Fibroblast of pulmonary artery (primary cell): ENCODE measurements around the gene LRMDA.

ENCODE experiments used
- DNase-seq: peaks from one replicate; pipeline ENCODE4 v3.0.0-alpha.2; 2010; ENCODE audit warnings: low read depth
- H3K4me3 ChIP-seq: replicated peaks from 2 replicates; pipeline ENCODE4 v1.5.1; 2011; ENCODE audit warnings: low read depth, mild to moderate bottlenecking, control low read depth, low read length, moderate library complexity
- TF ChIP-seq, protein P1 (sequence below): IDR thresholded peaks from 2 replicates; pipeline ENCODE4 v1.5.1; 2011; ENCODE audit warnings: mild to moderate bottlenecking, control low read depth, low read length, inconsistent platforms; ENCODE audit errors: missing control alignments

The LRMDA gene

GRCh38 chr10:76453997-76454396, 1022.6 kb downstream of the LRMDA start:
- TF ChIP-seq, protein P1, sequence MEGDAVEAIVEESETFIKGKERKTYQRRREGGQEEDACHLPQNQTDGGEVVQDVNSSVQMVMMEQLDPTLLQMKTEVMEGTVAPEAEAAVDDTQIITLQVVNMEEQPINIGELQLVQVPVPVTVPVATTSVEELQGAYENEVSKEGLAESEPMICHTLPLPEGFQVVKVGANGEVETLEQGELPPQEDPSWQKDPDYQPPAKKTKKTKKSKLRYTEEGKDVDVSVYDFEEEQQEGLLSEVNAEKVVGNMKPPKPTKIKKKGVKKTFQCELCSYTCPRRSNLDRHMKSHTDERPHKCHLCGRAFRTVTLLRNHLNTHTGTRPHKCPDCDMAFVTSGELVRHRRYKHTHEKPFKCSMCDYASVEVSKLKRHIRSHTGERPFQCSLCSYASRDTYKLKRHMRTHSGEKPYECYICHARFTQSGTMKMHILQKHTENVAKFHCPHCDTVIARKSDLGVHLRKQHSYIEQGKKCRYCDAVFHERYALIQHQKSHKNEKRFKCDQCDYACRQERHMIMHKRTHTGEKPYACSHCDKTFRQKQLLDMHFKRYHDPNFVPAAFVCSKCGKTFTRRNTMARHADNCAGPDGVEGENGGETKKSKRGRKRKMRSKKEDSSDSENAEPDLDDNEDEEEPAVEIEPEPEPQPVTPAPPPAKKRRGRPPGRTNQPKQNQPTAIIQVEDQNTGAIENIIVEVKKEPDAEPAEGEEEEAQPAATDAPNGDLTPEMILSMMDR, result no peak
- no peak overlapping the region for H3K4me3 ChIP-seq
- no peak for DNase-seq

- DNase-seq, result no peak
- TF ChIP-seq, protein P1, result no peak
- no peak overlapping the region for H3K4me3 ChIP-seq
Measured at GRCh38 chr10:76454506-76455140, 1023.2 kb downstream of the LRMDA start.

GRCh38 chr10:76456197-76456596, 1024.8 kb downstream of the LRMDA start:
- no peak overlapping the region for H3K4me3 ChIP-seq
- DNase-seq, result peak; percentile 82
- TF ChIP-seq, protein P1, result no peak

DNA sequence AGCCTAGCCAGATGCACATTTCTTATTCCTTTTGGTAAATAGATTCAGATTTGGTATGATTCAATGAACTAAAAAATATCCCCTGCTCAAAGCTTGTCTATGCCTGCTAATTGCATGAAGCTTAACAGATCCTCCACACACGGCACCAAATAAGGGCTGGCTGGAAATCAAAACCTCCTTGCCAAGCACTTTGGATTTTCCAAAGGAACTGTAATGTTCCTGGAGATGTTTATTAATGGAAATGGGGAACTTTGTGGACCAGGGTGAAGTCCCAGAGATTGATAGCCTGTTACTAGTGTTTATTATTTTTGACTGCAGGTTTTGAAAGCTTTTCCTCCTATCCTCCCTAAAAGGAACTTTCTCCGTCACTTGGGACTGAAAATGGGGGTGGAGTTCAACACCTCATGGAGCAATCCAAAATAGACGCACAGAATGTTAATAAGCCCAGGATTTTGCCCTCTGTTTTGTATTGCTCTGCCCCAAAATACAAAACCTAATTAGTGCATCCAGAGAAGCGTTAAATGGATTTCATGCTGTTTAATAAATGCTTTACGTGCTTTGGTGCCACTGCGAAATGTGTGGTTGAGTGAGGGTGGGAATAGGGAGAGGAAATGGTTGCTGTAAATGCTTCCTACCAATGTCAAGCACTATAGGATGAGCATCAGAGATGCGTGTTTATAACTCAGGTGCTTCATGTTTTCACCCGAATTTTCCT, 1027.7 kb downstream of the LRMDA start:
- no peak overlapping the region for H3K4me3 ChIP-seq
- no peak for DNase-seq
- TF ChIP-seq, protein P1, result no peak

GRCh38 chr10:76461024-76461423, 1029.6 kb downstream of the LRMDA start:
- H3K4me3 ChIP-seq, result no peak overlapping the region
- TF ChIP-seq, protein P1, result no peak
- no peak for DNase-seq

DNA sequence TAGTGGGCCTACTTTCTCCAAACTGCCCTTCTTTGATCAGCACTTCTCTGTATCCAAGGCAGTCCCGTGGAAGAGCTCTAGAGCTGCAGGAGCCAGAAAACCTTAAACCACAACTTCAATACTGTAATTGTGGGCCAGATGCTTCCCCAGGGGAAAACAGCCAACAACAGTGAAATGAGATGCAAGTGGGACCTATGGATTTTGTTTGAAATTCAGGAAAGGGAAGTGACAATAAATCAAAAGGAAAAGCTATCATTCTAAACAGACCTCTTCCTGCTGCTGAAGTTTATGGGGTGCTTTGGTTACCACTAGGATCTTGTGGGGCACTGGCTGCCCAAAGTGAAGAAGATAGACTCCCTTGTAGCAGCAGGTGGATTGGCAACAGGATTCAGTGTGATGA, 1031.7 kb downstream of the LRMDA start:
- no peak for DNase-seq
- H3K4me3 ChIP-seq, result no peak overlapping the region
- TF ChIP-seq, protein P1, result no peak
